HepG2 (cell line): Measurements from ENCODE around the gene GLIS2. TPM values are rescaled to one million over a fixed set of nuclear protein-coding genes. Genes with fewer than 3 reads are reported as not detected.
A peak's percentile ranks its signal among the peaks of the same experiment; 100 is the strongest.

ENCODE experiments used
- AKAP8 ChIP-seq: sonication (generic); formaldehyde crosslinking; IDR thresholded peaks from 2 replicates; pipeline ENCODE4 v1.5.1; 2020; ENCODE audit warnings: mild to moderate bottlenecking, missing genetic modification reagents
- CCDC6 ChIP-seq: sonication (generic); formaldehyde crosslinking; IDR thresholded peaks from 2 replicates; pipeline ENCODE4 v1.8.1; 2022; ENCODE audit warnings: mild to moderate bottlenecking, missing genetic modification reagents, moderate library complexity
- E2F2 ChIP-seq: sonication (generic); formaldehyde crosslinking; IDR thresholded peaks from 2 replicates; pipeline ENCODE4 v1.4.0; 2020; ENCODE audit warnings: missing genetic modification reagents, borderline replicate concordance
- KDM3A ChIP-seq: IDR thresholded peaks from 2 replicates; pipeline ENCODE4 v1.6.1; 2018; ENCODE audit warnings: low read depth, missing compliant biosample characterization
- MEIS1 ChIP-seq: sonication (generic); formaldehyde crosslinking; IDR thresholded peaks from 2 replicates; pipeline ENCODE4 v1.9.0; 2021; ENCODE audit warnings: mild to moderate bottlenecking, missing genetic modification reagents, moderate library complexity, borderline replicate concordance
- MIER3 ChIP-seq: IDR thresholded peaks from 2 replicates; pipeline ENCODE4 v1.6.1; 2016; ENCODE audit warnings: missing compliant biosample characterization, borderline replicate concordance
- MYC ChIP-seq: sonication (generic); formaldehyde crosslinking; IDR thresholded peaks from 2 replicates; pipeline ENCODE4 v1.9.0; 2021; ENCODE audit warnings: missing genetic modification reagents, borderline replicate concordance
- NFYC ChIP-seq: IDR thresholded peaks from 2 replicates; pipeline ENCODE4 v1.6.1; 2016; ENCODE audit warnings: missing genetic modification reagents, missing compliant biosample characterization
- NPAS2 ChIP-seq: sonication (generic); formaldehyde crosslinking; IDR thresholded peaks from 2 replicates; pipeline ENCODE4 v1.8.0; 2022; ENCODE audit warnings: mild to moderate bottlenecking, missing genetic modification reagents, borderline replicate concordance
- PAWR ChIP-seq: sonication (generic); formaldehyde crosslinking; IDR thresholded peaks from 2 replicates; pipeline ENCODE4 v1.4.0; 2020; ENCODE audit warnings: missing genetic modification reagents, mild to moderate bottlenecking, borderline replicate concordance
- PREB ChIP-seq: sonication (generic); formaldehyde crosslinking; IDR thresholded peaks from 2 replicates; pipeline ENCODE4 v1.4.0; 2020; ENCODE audit warnings: missing genetic modification reagents
- STAT5B ChIP-seq: sonication (generic); formaldehyde crosslinking; IDR thresholded peaks from 2 replicates; pipeline ENCODE4 v1.4.0; 2020; ENCODE audit warnings: missing genetic modification reagents
- THAP11 ChIP-seq: IDR thresholded peaks from 2 replicates; pipeline ENCODE4 v1.6.1; 2016; ENCODE audit warnings: missing biosample characterization, missing genetic modification reagents
- TRIM22 ChIP-seq: fragments of 450-650 bp; IDR thresholded peaks from 2 replicates; pipeline ENCODE4 v1.6.1; 2017
- ZC3H13 ChIP-seq: sonication (generic); formaldehyde crosslinking; IDR thresholded peaks from 2 replicates; pipeline ENCODE4 v1.8.1; 2023; ENCODE audit warnings: mild to moderate bottlenecking, missing genetic modification reagents, moderate library complexity
- ZMYM2 ChIP-seq: sonication (generic); formaldehyde crosslinking; IDR thresholded peaks from 2 replicates; pipeline ENCODE4 v1.8.0; 2022; ENCODE audit warnings: mild to moderate bottlenecking, missing genetic modification reagents
- ZNF224 ChIP-seq: sonication (generic); formaldehyde crosslinking; IDR thresholded peaks from 2 replicates; pipeline ENCODE4 v1.5.0; 2020; ENCODE audit warnings: mild to moderate bottlenecking, missing genetic modification reagents
- ZNF609 ChIP-seq: sonication (generic); formaldehyde crosslinking; IDR thresholded peaks from 2 replicates; pipeline ENCODE4 v1.4.0; 2020; ENCODE audit warnings: mild to moderate bottlenecking, missing genetic modification reagents, borderline replicate concordance
- ZNF75D ChIP-seq: sonication (generic); formaldehyde crosslinking; IDR thresholded peaks from 2 replicates; pipeline ENCODE4 v1.8.1; 2023; ENCODE audit warnings: missing genetic modification reagents, mild to moderate bottlenecking, borderline replicate concordance
- ZNF776 ChIP-seq: sonication (generic); formaldehyde crosslinking; IDR thresholded peaks from 2 replicates; pipeline ENCODE4 v1.4.0; 2020; ENCODE audit warnings: mild to moderate bottlenecking, missing genetic modification reagents
- polyA plus RNA-seq, 8 experiments: library from polyadenylated mRNA; depleted of rRNA in 3 of 8; stranded (reverse) in 7 of 8; unstranded in 1 of 8; fragments of >200 nt; fragmentation: Illumina TruSeq in 4 of 8; extraction: Trizol in 4 of 8; gene quantifications; 2 replicates each; pipeline versions ENCODE4 v1.2.1 to v1.2.3, GENCODE V29; 2011 to 2016; ENCODE audit warnings: low read depth in 4 of 8, missing spikeins in 1 of 8, mixed read lengths in 1 of 8; ENCODE audit not compliant: insufficient read depth in 1 of 8
- total RNA-seq, 5 experiments: library from RNA; depleted of rRNA; stranded (reverse); fragments of >200 nt; fragmentation: Illumina TruSeq; extraction: Trizol; gene quantifications; 2 replicates each; pipeline ENCODE4 v1.2.3, GENCODE V29; 2016; ENCODE audit warnings: low read depth in 1 of 5

GLIS2 gene
- total and polyA plus RNA-seq, 2 of the 13 experiments (the other 11 are each of a cell fraction or from before 2014, with no cell fraction given): 0.28 to 0.29 TPM

GRCh38 chr16:4350787-4351659 is 35.2 kb downstream of the GLIS2 start, which contains the start of gene PAM16 (continued):
- no peak for TF ChIP-seq PREB
- TF ChIP-seq THAP11 (CRISPR knock-in tag): peak; percentile 79
- no peak for TF ChIP-seq ZNF75D (CRISPR knock-in tag)
- TF ChIP-seq MYC (CRISPR knock-in tag): peak; percentile 89
- no peak for TF ChIP-seq KDM3A (CRISPR knock-in tag)
- TF ChIP-seq E2F2 (CRISPR knock-in tag): no peak
- no peak for TF ChIP-seq PAWR
- TF ChIP-seq TRIM22: no peak
- TF ChIP-seq ZNF776 (CRISPR knock-in tag): no peak
- 0 out of 2 replicates have a peak, but pooled peaks have one; percentile 45 for TF ChIP-seq ZNF609
- TF ChIP-seq ZC3H13 (CRISPR knock-in tag): 0 out of 2 replicates have a peak, but pooled peaks have one; percentile 39
- no peak; the same call in 1 of the 2 replicates for TF ChIP-seq AKAP8 (CRISPR knock-in tag)
- TF ChIP-seq CCDC6 (CRISPR knock-in tag): peak; percentile 55; the same call in 1 of the 2 replicates
- no peak for TF ChIP-seq ZNF224 (CRISPR knock-in tag)
- no peak for TF ChIP-seq NFYC (CRISPR knock-in tag)
- TF ChIP-seq STAT5B: 0 out of 2 replicates have a peak, but pooled peaks have one; percentile 15
- TF ChIP-seq MIER3 (CRISPR knock-in tag): 0 out of 2 replicates have a peak, but pooled peaks have one; percentile 30
- TF ChIP-seq NPAS2 (CRISPR knock-in tag): no peak
- TF ChIP-seq MEIS1 (CRISPR knock-in tag): no peak
- peak; percentile 13; the same call in 1 of the 2 replicates for TF ChIP-seq ZMYM2 (CRISPR knock-in tag)
